GM20000 (cell line): ENCODE data around the gene FCER1G.

Experiments
- DNase-seq: peaks from one replicate; pipeline ENCODE4 v3.0.0; 2012; ENCODE audit warnings: low spot score
- TF ChIP-seq, protein P1 (sequence below): IDR thresholded peaks from 2 replicates; pipeline ENCODE4 v1.5.1; 2012; ENCODE audit warnings: mild to moderate bottlenecking, control low read depth; ENCODE audit errors: extremely low read depth, missing control alignments

The FCER1G gene

DNA sequence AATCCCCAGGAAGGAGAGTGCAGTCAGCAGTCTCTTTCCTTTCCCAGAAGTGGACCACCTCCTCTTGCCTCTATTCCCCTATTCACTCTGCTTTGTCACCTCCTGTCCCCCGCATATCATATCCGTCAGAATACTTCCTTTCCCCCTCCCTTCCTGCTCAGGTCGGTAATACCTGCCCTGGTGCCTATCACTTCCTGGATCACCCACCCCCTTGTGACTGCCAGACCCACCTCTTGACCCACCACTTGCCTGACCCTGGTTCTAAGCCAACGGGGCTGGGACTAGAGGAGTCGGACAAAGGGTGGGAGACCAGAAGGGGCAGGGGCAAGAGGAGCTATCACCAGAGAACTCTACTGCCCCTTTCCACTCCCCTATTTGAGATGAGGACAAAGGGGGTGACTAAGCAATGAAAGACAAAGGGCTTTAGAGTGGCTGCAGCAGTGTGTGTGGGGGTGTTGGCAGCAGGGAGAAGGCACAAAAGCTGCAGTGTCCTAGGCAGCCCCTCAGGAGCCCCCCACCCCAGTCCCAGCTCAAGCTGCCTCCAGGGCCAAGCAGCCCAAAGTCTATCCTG, 14.6 kb upstream of the FCER1G start:
- TF ChIP-seq, protein P1, sequence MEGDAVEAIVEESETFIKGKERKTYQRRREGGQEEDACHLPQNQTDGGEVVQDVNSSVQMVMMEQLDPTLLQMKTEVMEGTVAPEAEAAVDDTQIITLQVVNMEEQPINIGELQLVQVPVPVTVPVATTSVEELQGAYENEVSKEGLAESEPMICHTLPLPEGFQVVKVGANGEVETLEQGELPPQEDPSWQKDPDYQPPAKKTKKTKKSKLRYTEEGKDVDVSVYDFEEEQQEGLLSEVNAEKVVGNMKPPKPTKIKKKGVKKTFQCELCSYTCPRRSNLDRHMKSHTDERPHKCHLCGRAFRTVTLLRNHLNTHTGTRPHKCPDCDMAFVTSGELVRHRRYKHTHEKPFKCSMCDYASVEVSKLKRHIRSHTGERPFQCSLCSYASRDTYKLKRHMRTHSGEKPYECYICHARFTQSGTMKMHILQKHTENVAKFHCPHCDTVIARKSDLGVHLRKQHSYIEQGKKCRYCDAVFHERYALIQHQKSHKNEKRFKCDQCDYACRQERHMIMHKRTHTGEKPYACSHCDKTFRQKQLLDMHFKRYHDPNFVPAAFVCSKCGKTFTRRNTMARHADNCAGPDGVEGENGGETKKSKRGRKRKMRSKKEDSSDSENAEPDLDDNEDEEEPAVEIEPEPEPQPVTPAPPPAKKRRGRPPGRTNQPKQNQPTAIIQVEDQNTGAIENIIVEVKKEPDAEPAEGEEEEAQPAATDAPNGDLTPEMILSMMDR, result no peak
- no peak for DNase-seq

DNA sequence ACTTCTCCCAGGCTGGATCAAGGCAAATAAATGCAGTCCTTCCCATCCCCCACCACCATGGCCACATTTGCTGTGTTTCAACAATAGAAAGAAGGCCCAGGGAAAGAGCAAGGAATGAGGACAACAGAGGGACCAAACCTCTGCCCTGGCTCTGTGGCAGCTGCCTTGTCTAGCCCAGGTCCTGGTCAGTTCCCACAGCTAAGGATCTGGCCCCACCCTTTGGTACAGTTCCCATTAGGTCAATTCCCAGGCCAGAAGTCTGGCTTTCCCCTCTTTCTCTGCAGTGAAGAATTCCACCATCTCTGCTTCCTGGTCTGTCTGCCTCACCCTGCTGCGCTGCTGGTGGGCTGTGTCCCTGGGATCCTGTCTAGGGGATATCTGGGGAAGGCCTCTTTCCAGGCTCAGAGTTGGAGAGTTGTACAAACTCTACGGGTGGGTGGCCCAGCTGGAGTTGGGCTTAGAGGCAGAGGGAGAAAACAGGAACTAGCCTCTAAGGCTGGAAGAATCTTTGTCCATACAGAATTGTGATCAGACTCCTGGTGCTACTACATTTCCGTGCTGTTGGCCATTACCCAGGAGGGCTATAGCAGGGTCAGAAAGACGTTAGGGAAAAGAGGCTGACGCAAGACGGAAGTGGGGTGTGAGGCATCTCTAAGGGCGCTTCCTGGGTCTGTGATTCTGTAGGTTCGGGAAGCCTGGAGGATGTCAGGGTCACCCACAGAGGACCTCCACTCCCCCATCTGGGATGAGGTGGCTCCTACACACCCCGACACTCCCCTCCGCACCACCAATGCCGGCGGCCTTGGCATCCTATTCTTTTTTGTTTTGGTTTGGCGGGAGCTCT, 13.9 kb upstream of the FCER1G start:
- TF ChIP-seq, protein P1, result no peak

DNA sequence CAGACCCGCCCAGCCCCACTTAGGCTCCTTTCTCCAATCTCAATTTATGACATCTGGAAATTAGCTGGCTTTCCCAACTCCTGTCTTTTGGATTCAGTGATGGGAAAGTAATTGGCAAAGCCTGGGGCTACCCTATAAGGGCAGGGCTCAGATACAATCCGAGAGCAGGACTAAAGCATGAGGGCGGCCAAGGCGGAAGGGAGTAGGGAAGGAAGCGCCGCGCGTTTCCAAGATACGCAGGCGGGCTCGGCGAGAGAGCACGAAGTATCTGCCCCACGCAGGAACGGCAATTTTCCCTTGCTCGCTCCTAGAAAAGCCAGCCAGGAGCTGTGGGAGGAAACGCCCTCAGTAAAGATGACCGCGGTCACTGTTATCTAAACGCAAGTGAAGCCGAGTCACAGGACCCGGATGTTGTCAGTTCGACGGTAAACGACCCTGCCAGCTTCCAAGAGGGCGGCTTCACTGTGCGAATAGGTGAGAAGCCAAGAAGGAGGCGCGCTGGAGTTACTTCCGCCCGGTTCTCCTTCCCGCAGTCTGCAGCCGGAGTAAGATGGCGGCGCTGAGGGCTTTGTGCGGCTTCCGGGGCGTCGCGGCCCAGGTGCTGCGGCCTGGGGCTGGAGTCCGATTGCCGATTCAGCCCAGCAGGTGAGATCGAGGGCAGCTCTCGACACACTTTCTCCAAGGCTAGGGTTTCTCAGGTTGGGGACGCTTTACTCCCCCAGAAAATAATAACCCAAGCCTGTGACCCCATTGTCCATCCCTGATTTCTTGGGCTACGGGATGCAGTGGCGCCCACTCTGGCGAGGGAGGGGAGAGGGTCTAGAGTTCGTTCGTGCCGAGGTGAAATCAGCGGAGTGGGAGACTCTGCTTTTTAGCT, 13.0 kb upstream of the FCER1G start, which contains the start of gene NDUFS2:
Gene NDUFS2 (plus strand): TSS at position 532 of the 877 bp plus-strand sequence. CDS start 19 bp downstream, at position 551.
- peak; percentile 93 for DNase-seq
- TF ChIP-seq, protein P1, result no peak

More for the DNA sequence above, 13.9 kb upstream of the FCER1G start:
- no peak for DNase-seq

DNA sequence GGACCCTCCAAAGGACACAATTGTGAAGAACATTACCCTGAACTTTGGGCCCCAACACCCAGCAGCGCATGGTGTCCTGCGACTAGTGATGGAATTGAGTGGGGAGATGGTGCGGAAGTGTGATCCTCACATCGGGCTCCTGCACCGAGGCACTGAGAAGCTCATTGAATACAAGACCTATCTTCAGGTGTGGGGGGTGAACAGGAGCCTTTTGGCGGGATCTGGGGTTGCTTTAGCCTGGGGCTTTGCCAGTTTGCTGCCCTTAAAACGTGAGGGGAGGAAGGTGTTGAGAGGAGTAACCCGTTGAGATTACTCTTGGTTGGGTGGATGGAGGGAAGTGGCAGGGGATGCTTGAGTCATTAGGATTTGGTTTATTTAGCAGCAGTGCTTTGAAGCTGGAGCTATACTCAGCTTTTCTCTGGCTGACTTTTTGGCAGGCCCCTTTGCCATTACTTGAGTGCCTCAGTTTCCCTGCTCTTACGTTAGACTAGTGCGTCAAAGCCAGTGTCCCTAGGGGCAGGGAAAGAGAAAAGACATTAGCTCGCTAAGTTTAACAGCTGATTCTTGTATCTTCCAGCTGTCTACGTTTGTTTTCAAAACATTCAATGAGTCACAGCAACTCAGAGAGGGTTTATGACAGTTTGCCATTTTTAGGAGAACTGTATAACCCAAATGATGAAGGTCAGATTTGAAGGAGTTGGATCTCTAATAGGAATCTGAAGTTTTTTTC, 8.5 kb upstream of the FCER1G start:
- DNase-seq, result no peak
- TF ChIP-seq, protein P1, result no peak

DNA sequence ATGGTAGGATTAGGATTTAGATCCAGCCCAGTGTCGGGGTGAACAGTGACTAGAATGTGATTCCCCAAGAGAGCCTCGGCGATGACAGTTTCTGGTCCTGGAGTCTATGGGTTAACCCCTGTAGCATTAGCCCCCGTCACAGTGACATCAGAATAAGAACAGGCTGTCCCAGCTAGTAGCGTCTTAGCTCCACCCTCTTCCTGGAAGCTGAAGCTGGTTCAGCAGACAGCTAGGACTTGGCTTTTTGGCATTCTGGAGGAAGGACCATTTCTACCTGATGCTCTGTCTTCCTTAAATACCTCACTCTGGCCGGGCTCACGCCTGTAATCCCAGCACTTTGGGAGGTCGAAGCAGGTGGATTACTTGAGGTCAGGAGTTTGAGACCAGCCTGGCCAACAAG, 7.9 kb upstream of the FCER1G start:
- DNase-seq, result no peak
- TF ChIP-seq, protein P1, result no peak

DNA sequence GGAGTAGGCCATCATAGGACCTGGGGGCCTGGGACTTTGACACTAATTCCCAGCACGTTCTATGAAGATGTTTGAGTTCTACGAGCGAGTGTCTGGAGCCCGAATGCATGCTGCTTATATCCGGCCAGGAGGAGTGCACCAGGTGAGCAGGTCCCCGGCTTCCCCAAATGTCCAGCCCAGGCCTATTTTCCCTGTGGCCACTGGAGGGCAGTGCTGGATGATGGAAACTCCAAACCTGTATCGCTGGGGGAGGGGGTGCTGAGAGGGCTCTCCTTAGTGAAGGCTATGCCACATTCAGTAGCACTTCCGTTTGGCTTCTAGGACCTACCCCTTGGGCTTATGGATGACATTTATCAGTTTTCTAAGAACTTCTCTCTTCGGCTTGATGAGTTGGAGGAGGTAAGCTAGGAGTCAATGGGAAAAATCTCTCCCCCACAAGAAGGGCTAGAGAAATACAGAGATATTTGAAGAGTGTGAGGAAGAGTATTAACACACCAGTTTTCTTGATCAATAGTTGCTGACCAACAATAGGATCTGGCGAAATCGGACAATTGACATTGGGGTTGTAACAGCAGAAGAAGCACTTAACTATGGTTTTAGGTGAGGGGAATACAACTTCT, 5.2 kb upstream of the FCER1G start:
- peak; percentile 73 for DNase-seq
- TF ChIP-seq, protein P1, result peak; percentile 80
